HepG2 (cell line): ENCODE data around the gene CCNG1. TPM values are rescaled to one million over a fixed set of nuclear protein-coding genes. Genes with fewer than 3 reads are reported as not detected.

Experiments used
- ATF4 ChIP-seq, 2 experiments: fragments of 450-650 bp in 1 of 2; sonication (generic) in 1 of 2; formaldehyde crosslinking; IDR thresholded peaks; 2 replicates each; pipeline versions ENCODE4 v1.5.0 to v1.8.0; 2020 to 2022; ENCODE audit warnings: mild to moderate bottlenecking in 1 of 2, missing genetic modification reagents in 1 of 2
- ATRX ChIP-seq: sonication (generic); formaldehyde crosslinking; IDR thresholded peaks from 2 replicates; pipeline ENCODE4 v1.4.0; 2020; ENCODE audit warnings: missing genetic modification reagents, borderline replicate concordance
- CC2D1A ChIP-seq: sonication (generic); formaldehyde crosslinking; IDR thresholded peaks from 2 replicates; pipeline ENCODE4 v1.8.1; 2023; ENCODE audit warnings: mild to moderate bottlenecking, missing genetic modification reagents
- ETV5 ChIP-seq: IDR thresholded peaks from 2 replicates; pipeline ENCODE4 v1.6.1; 2018; ENCODE audit warnings: missing biosample characterization, missing genetic modification reagents, inconsistent platforms, borderline replicate concordance
- HCFC1 ChIP-seq: fragments of 150-350 bp; IDR thresholded peaks from 2 replicates; pipeline ENCODE4 v1.6.1; 2014; ENCODE audit warnings: low read depth, low read length
- HDAC2 ChIP-seq: sonication (generic); formaldehyde crosslinking; IDR thresholded peaks from 2 replicates; pipeline ENCODE4 v1.4.0; 2020; ENCODE audit warnings: missing genetic modification reagents
- HNF1B ChIP-seq: sonication (generic); formaldehyde crosslinking; IDR thresholded peaks from 2 replicates; pipeline ENCODE4 v1.5.1; 2020; ENCODE audit warnings: mild to moderate bottlenecking, moderate library complexity, missing genetic modification reagents
- HNRNPUL1 ChIP-seq: fragments of 200-400 bp; formaldehyde crosslinking; IDR thresholded peaks from 2 replicates; pipeline ENCODE4 v1.6.1; 2017; ENCODE audit warnings: low read depth, mild to moderate bottlenecking, low read length, moderate library complexity
- MAFF ChIP-seq: IDR thresholded peaks from 2 replicates; pipeline ENCODE4 v1.6.1; 2011; ENCODE audit warnings: low read depth, low read length, improper control_type of control experiment
- MEIS2 ChIP-seq: sonication (generic); formaldehyde crosslinking; IDR thresholded peaks from 2 replicates; pipeline ENCODE4 v1.9.0; 2021; ENCODE audit warnings: mild to moderate bottlenecking, missing genetic modification reagents
- MLLT10 ChIP-seq: sonication (generic); formaldehyde crosslinking; IDR thresholded peaks from 2 replicates; pipeline ENCODE4 v1.4.0; 2020; ENCODE audit warnings: missing genetic modification reagents
- PCBP1 ChIP-seq: fragments of 200-400 bp; formaldehyde crosslinking; IDR thresholded peaks from 2 replicates; pipeline ENCODE4 v1.6.1; 2017; ENCODE audit warnings: mild to moderate bottlenecking, low read depth, low read length, borderline replicate concordance
- PPARG ChIP-seq: conservative IDR thresholded peaks from 2 replicates; pipeline ENCODE4 v1.6.1; 2016; ENCODE audit warnings: missing biosample characterization, missing genetic modification reagents
- SIX4 ChIP-seq: sonication (generic); formaldehyde crosslinking; IDR thresholded peaks from 2 replicates; pipeline ENCODE4 v1.4.0; 2020; ENCODE audit warnings: missing genetic modification reagents
- SPEN ChIP-seq: sonication (generic); formaldehyde crosslinking; IDR thresholded peaks from 2 replicates; pipeline ENCODE4 v1.5.1; 2020; ENCODE audit warnings: low read depth, mild to moderate bottlenecking, missing genetic modification reagents
- TEAD2 ChIP-seq: sonication (generic); formaldehyde crosslinking; IDR thresholded peaks from 2 replicates; pipeline ENCODE4 v1.9.0; 2021; ENCODE audit warnings: missing genetic modification reagents
- TOE1 ChIP-seq: sonication (generic); formaldehyde crosslinking; IDR thresholded peaks from 2 replicates; pipeline ENCODE4 v1.4.0; 2020; ENCODE audit warnings: mild to moderate bottlenecking, missing genetic modification reagents
- ZFP1 ChIP-seq: IDR thresholded peaks from 2 replicates; pipeline ENCODE4 v1.6.1; 2016
- ZNF264 ChIP-seq: sonication (generic); formaldehyde crosslinking; IDR thresholded peaks from 2 replicates; pipeline ENCODE4 v1.4.0; 2020; ENCODE audit warnings: missing genetic modification reagents
- ZNF331 ChIP-seq: sonication (generic); formaldehyde crosslinking; IDR thresholded peaks from 2 replicates; pipeline ENCODE4 v1.4.0; 2020; ENCODE audit warnings: missing genetic modification reagents
- ZNF431 ChIP-seq: sonication (generic); formaldehyde crosslinking; IDR thresholded peaks from 2 replicates; pipeline ENCODE4 v1.9.0; 2022; ENCODE audit warnings: missing genetic modification reagents, low read depth, mild to moderate bottlenecking, borderline replicate concordance
- ZNF7 ChIP-seq: IDR thresholded peaks from 2 replicates; pipeline ENCODE4 v1.6.1; 2016; ENCODE audit warnings: missing biosample characterization, missing genetic modification reagents
- ZNF710 ChIP-seq: sonication (generic); formaldehyde crosslinking; IDR thresholded peaks from 2 replicates; pipeline ENCODE4 v1.5.0; 2020; ENCODE audit warnings: mild to moderate bottlenecking, missing genetic modification reagents, borderline replicate concordance
- ZNF800 ChIP-seq: sonication (generic); formaldehyde crosslinking; IDR thresholded peaks from 2 replicates; pipeline ENCODE4 v1.4.0; 2020; ENCODE audit warnings: missing genetic modification reagents
- polyA plus RNA-seq, 8 experiments: library from polyadenylated mRNA; depleted of rRNA in 3 of 8; stranded (reverse) in 7 of 8; unstranded in 1 of 8; fragments of >200 nt; fragmentation: Illumina TruSeq in 4 of 8; extraction: Trizol in 4 of 8; gene quantifications; 2 replicates each; pipeline versions ENCODE4 v1.2.1 to v1.2.3, GENCODE V29; 2011 to 2016; ENCODE audit warnings: low read depth in 4 of 8, missing spikeins in 1 of 8, mixed read lengths in 1 of 8; ENCODE audit not compliant: insufficient read depth in 1 of 8
- total RNA-seq, 5 experiments: library from RNA; depleted of rRNA; stranded (reverse); fragments of >200 nt; fragmentation: Illumina TruSeq; extraction: Trizol; gene quantifications; 2 replicates each; pipeline ENCODE4 v1.2.3, GENCODE V29; 2016; ENCODE audit warnings: low read depth in 1 of 5

Gene CCNG1
- total and polyA plus RNA-seq, 2 of the 13 experiments (the other 11 are each of a cell fraction or from before 2014, with no cell fraction given) = 181 to 353 TPM

GRCh38 chr5:163437309-163438182 is at the start of gene CCNG1 (continued):
- TF ChIP-seq ZNF710 (CRISPR knock-in tag) = no peak
- TF ChIP-seq ATF4 (CRISPR knock-in tag; IDR thresholded peaks at IDR 0.05) = no peak
- TF ChIP-seq HNRNPUL1 = no peak
- TF ChIP-seq CC2D1A (CRISPR knock-in tag) = no peak
- peak; percentile 52; the same call in 1 of the 2 replicates for TF ChIP-seq ZFP1 (CRISPR knock-in tag)
- no peak for TF ChIP-seq TOE1 (CRISPR knock-in tag)
- peak; percentile 32; the same call in 1 of the 2 replicates for TF ChIP-seq HDAC2 (CRISPR knock-in tag)
- TF ChIP-seq PCBP1 = 0 out of 2 replicates have a peak, but pooled peaks have one; percentile 55
- TF ChIP-seq HCFC1 = no peak
- no peak for TF ChIP-seq ZNF7 (CRISPR knock-in tag)
- no peak for TF ChIP-seq MLLT10 (CRISPR knock-in tag)
- TF ChIP-seq SIX4 (CRISPR knock-in tag) = peak; percentile 32
- TF ChIP-seq ZNF431 (CRISPR knock-in tag) = peak; percentile 30; the same call in 1 of the 2 replicates
- TF ChIP-seq MEIS2 = no peak; the same call in 1 of the 2 replicates
- peak; percentile 20; the same call in 1 of the 2 replicates for TF ChIP-seq ZNF264
- peak; percentile 47; the same call in 1 of the 2 replicates for TF ChIP-seq HNF1B (CRISPR knock-in tag)
- TF ChIP-seq TEAD2 = no peak
- no peak for TF ChIP-seq MAFF
- TF ChIP-seq PPARG (CRISPR knock-in tag) = 0 out of 2 replicates have a peak, but pooled peaks have one; percentile 44
- TF ChIP-seq ZNF800 (CRISPR knock-in tag) = no peak
- TF ChIP-seq ETV5 (CRISPR knock-in tag) = peak; percentile 34
- peak; percentile 22; the same call in 1 of the 2 replicates for TF ChIP-seq ZNF331 (CRISPR knock-in tag)
- peak; percentile 81 for TF ChIP-seq SPEN (CRISPR knock-in tag)
- TF ChIP-seq ATRX (CRISPR knock-in tag) = no peak
